Activated T-helper 2 cell treated with anti-CD3 and anti-CD28 coated beads, Interferon-gamma antibody, Interleukin-2, Interleukin-4, amounts not matched to agents 10 μg/mL and 5 μg/mL and 100 μg/mL, durations not matched to agents 14 hours and 24 hours and 36 hours (primary cell): ENCODE measurements around the gene CEP83. TPM values are rescaled to one million over a fixed set of nuclear protein-coding genes. Genes with fewer than 3 reads are reported as not detected.
A peak's percentile ranks its signal among the peaks of the same experiment; 100 is the strongest.
"Not testable (repeated sequence)": the region's sequence is repeated elsewhere in the genome, so short reads cannot be mapped to it uniquely, and the experiment has no call there.

Experiments
- DNase-seq: peaks from one replicate; pipeline ENCODE4 v3.0.0; 2021; ENCODE audit warnings: low spot score
- H3K27ac Mint-ChIP-seq: one replicate; pipeline ENCODE4 v1.8.0; 2021; ENCODE audit warnings: mixed read lengths
- H3K27me3 Mint-ChIP-seq: one replicate; pipeline ENCODE4 v1.8.0; 2021; ENCODE audit warnings: low read depth, mixed read lengths
- H3K36me3 Mint-ChIP-seq: one replicate; pipeline ENCODE4 v1.8.0; 2021; ENCODE audit warnings: low read depth, mixed read lengths
- H3K4me1 Mint-ChIP-seq: one replicate; pipeline ENCODE4 v1.8.0; 2021; ENCODE audit warnings: low read depth, mixed read lengths
- H3K4me3 Mint-ChIP-seq: one replicate; pipeline ENCODE4 v1.8.0; 2021; ENCODE audit warnings: low read depth, mild to moderate bottlenecking, moderate library complexity, mixed read lengths
- H3K9me3 Mint-ChIP-seq: one replicate; pipeline ENCODE4 v1.8.0; 2021; ENCODE audit warnings: mixed read lengths
- intact Hi-C: fragments of 100-400 bp; cut with micrococcal nuclease; formaldehyde crosslinking; loops from one replicate; pipeline ENCODE4 v1.15.1; 2023
- total RNA-seq: library from RNA; stranded (reverse); gene quantifications from 2 replicates; pipeline ENCODE4 v1.2.3, GENCODE V29; 2022

CEP83 gene
- total RNA-seq, 1 donor from 2014 or later = 32.4 TPM

GRCh38 chr12:94469522-94469921, 9.9 kb upstream of the CEP83 start:
- H3K36me3 Mint-ChIP-seq = no peaks in the 10 kb centered on the region
- no peaks in the 10 kb centered on the region for H3K4me1 Mint-ChIP-seq
- intact Hi-C loops = no loop called here
- no peak overlapping the region for H3K4me3 Mint-ChIP-seq
- H3K27ac Mint-ChIP-seq = no peak overlapping the region
- peaks cover 7% of the 10 kb centered on the region for H3K27me3 Mint-ChIP-seq
- no peak for DNase-seq
- peaks cover 3% of the 10 kb centered on the region for H3K9me3 Mint-ChIP-seq

GRCh38 chr12:94460616-94460959, 921 bp upstream of the CEP83 start:
- no peak for DNase-seq
- Mint-ChIP-seq H3K27ac (peak overlapping the region; percentile 92), H3K9me3 (peaks cover 5% of the 10 kb centered on the region), H3K36me3 (peaks cover 34% of the 10 kb centered on the region), H3K4me3 (peak overlapping the region; percentile 88), H3K4me1 (peaks cover 27% of the 10 kb centered on the region), H3K27me3 (peaks cover 8% of the 10 kb centered on the region)
- intact Hi-C loops = no loop called here

- H3K4me3 Mint-ChIP-seq = peak overlapping the region; percentile 88
- intact Hi-C loops = loop anchor here (1.0 to 5.0 kb wide), 7 partner anchors 73 to 311 kb away; partner anchors contain the start of gene PLXNC1
- H3K27me3 Mint-ChIP-seq = peaks cover 5% of the 10 kb centered on the region
- peaks cover 49% of the 10 kb centered on the region for H3K36me3 Mint-ChIP-seq
- H3K9me3 Mint-ChIP-seq = peaks cover 5% of the 10 kb centered on the region
- peak overlapping the region; percentile 92 for H3K27ac Mint-ChIP-seq
- no peak for DNase-seq
- H3K4me1 Mint-ChIP-seq = peaks cover 27% of the 10 kb centered on the region
These were observed 565 bp downstream of the CEP83 start for GRCh38 chr12:94458877-94459727.

- Mint-ChIP-seq H3K27me3 (peaks cover 2% of the 10 kb centered on the region), H3K9me3 (peaks cover 13% of the 10 kb centered on the region), H3K27ac (peak overlapping the region; percentile 66), H3K36me3 (peaks cover 62% of the 10 kb centered on the region), H3K4me3 (peak overlapping the region; percentile 66), H3K4me1 (peaks cover 31% of the 10 kb centered on the region)
- intact Hi-C loops = loop anchor here (5.0 kb wide), 1 partner anchor 75 kb away; no protein-coding TSS in a partner anchor
- DNase-seq = no peak
These were observed 2.4 kb downstream of the CEP83 start for GRCh38 chr12:94457311-94457710.

- DNase-seq, H3K27ac Mint-ChIP-seq, H3K4me3 Mint-ChIP-seq, H3K27me3 Mint-ChIP-seq, intact Hi-C loops: not testable (repeated sequence)
- Mint-ChIP-seq H3K9me3 (peaks cover 29% of the 10 kb centered on the region), H3K4me1 (peaks cover 28% of the 10 kb centered on the region), H3K36me3 (peaks cover 83% of the 10 kb centered on the region)
These were observed 5.3 kb downstream of the CEP83 start for GRCh38 chr12:94454318-94454717.

- DNase-seq = no peak
- Mint-ChIP-seq H3K36me3 (peaks cover 63% of the 10 kb centered on the region), H3K4me1 (peaks cover 12% of the 10 kb centered on the region), H3K9me3 (peaks cover 49% of the 10 kb centered on the region), H3K27ac (no peak overlapping the region), H3K4me3 (no peak overlapping the region), H3K27me3 (no peaks in the 10 kb centered on the region)
- intact Hi-C loops = no loop called here
These were observed 14.0 kb downstream of the CEP83 start for GRCh38 chr12:94445662-94446061.

- Mint-ChIP-seq H3K36me3 (peaks cover 47% of the 10 kb centered on the region), H3K9me3 (peaks cover 32% of the 10 kb centered on the region), H3K27me3 (no peaks in the 10 kb centered on the region), H3K4me1 (peaks cover 14% of the 10 kb centered on the region), H3K27ac (no peak overlapping the region), H3K4me3 (no peak overlapping the region)
- DNase-seq = no peak
- intact Hi-C loops = no loop called here
These were observed 22.4 kb downstream of the CEP83 start for GRCh38 chr12:94437303-94437702.

GRCh38 chr12:94435511-94435927, 24.1 kb downstream of the CEP83 start:
- Mint-ChIP-seq H3K27ac (no peak overlapping the region), H3K4me1 (peaks cover 18% of the 10 kb centered on the region), H3K4me3 (no peak overlapping the region), H3K36me3 (peaks cover 51% of the 10 kb centered on the region), H3K27me3 (no peaks in the 10 kb centered on the region), H3K9me3 (peaks cover 36% of the 10 kb centered on the region)
- intact Hi-C loops = loop anchor here (2.0 kb wide), 1 partner anchor 295 kb away; no protein-coding TSS in a partner anchor
- no peak for DNase-seq

GRCh38 chr12:94434171-94434570, 25.5 kb downstream of the CEP83 start:
- Mint-ChIP-seq H3K27ac (no peak overlapping the region), H3K4me3 (no peak overlapping the region), H3K4me1 (peaks cover 18% of the 10 kb centered on the region), H3K9me3 (peaks cover 31% of the 10 kb centered on the region), H3K27me3 (no peaks in the 10 kb centered on the region), H3K36me3 (peaks cover 54% of the 10 kb centered on the region)
- no peak for DNase-seq
- intact Hi-C loops = loop anchor here (2.0 kb wide), 1 partner anchor 293 kb away; no protein-coding TSS in a partner anchor

- H3K4me1 Mint-ChIP-seq = peaks cover 18% of the 10 kb centered on the region
- no peak overlapping the region for H3K27ac Mint-ChIP-seq
- peaks cover 29% of the 10 kb centered on the region for H3K9me3 Mint-ChIP-seq
- intact Hi-C loops = loop anchor here (2.0 kb wide), 1 partner anchor 293 kb away; no protein-coding TSS in a partner anchor
- peaks cover 51% of the 10 kb centered on the region for H3K36me3 Mint-ChIP-seq
- no peak for DNase-seq
- no peaks in the 10 kb centered on the region for H3K27me3 Mint-ChIP-seq
- H3K4me3 Mint-ChIP-seq = no peak overlapping the region
These were observed 25.9 kb downstream of the CEP83 start for GRCh38 chr12:94433744-94434143.

- peaks cover 50% of the 10 kb centered on the region for H3K9me3 Mint-ChIP-seq
- DNase-seq = no peak
- no peak overlapping the region for H3K4me3 Mint-ChIP-seq
- intact Hi-C loops = no loop called here
- no peaks in the 10 kb centered on the region for H3K27me3 Mint-ChIP-seq
- no peak overlapping the region for H3K27ac Mint-ChIP-seq
- peaks cover 58% of the 10 kb centered on the region for H3K36me3 Mint-ChIP-seq
- peaks cover 13% of the 10 kb centered on the region for H3K4me1 Mint-ChIP-seq
These were observed 29.4 kb downstream of the CEP83 start for GRCh38 chr12:94430304-94430703.

- peaks cover 53% of the 10 kb centered on the region for H3K9me3 Mint-ChIP-seq
- H3K4me3 Mint-ChIP-seq = no peak overlapping the region
- intact Hi-C loops = no loop called here
- DNase-seq = no peak
- no peak overlapping the region for H3K27ac Mint-ChIP-seq
- H3K36me3 Mint-ChIP-seq = peaks cover 65% of the 10 kb centered on the region
- H3K27me3 Mint-ChIP-seq = no peaks in the 10 kb centered on the region
- peaks cover 8% of the 10 kb centered on the region for H3K4me1 Mint-ChIP-seq
These were observed 30.0 kb downstream of the CEP83 start for GRCh38 chr12:94429633-94430032.

- Mint-ChIP-seq H3K27me3 (no peaks in the 10 kb centered on the region), H3K27ac (no peak overlapping the region), H3K9me3 (peaks cover 56% of the 10 kb centered on the region), H3K36me3 (peaks cover 70% of the 10 kb centered on the region), H3K4me1 (peaks cover 8% of the 10 kb centered on the region), H3K4me3 (no peak overlapping the region)
- no peak for DNase-seq
- intact Hi-C loops = no loop called here
These were observed 30.5 kb downstream of the CEP83 start for GRCh38 chr12:94429191-94429590.
